HCT116 (cell line): ENCODE measurements around the gene TCP1. TPM values are rescaled to one million over a fixed set of nuclear protein-coding genes. Genes with fewer than 3 reads are reported as not detected.
A peak's percentile ranks its signal among the peaks of the same experiment; 100 is the strongest.

Experiments used
- ATAC-seq: fragments of 200-7000 bp; cut with Tn5 transposase; 2 replicates; pipeline ENCODE4 v1.9.1; 2020; ENCODE audit warnings: mild to moderate bottlenecking, moderate library complexity
- BruUV-seq: library from RNA; stranded (reverse); fragments of 400-500 nt; replicated peaks from 2 replicates; lab custom pipeline; 2021; lab: Mats Ljungman, UMichigan
- CTCF ChIA-PET: fragments of 300-600 bp; sonication (Branson Sonifier 250); formaldehyde crosslinking; loops from one replicate; lab custom pipeline; 2021; ENCODE audit warnings: antibody characterized with exemption; lab: Charles Lee
- POLR2A ChIA-PET: fragments of 300-600, 350-600 bp; sonication (Branson Sonifier 250); formaldehyde crosslinking; loops from one replicate; lab custom pipeline; 2021; ENCODE audit warnings: antibody characterized with exemption; lab: Charles Lee
- RAD21 ChIA-PET, 2 experiments: fragments of 300-600 bp; sonication (Branson Sonifier 250); formaldehyde crosslinking; loops; one replicate each; lab custom pipeline; 2023; ENCODE audit warnings: low total read pairs in 2 of 2; ENCODE audit not compliant: uncharacterized antibody in 2 of 2, unreplicated experiment in 2 of 2, low non-redundant PET in 1 of 2; lab: Charles Lee
- DNase-seq: peaks from one replicate; pipeline ENCODE4 v3.0.0-alpha.2; 2010; ENCODE audit warnings: low read depth, low spot score
- H2AFZ ChIP-seq: fragments of 200-600 bp; shearing (Covaris generic), sonication (generic); 2 replicates; pipeline ENCODE4 v1.6.1; 2017; ENCODE audit warnings: low read depth, mixed run types, mixed read lengths, antibody characterized with exemption, low read length; ENCODE audit not compliant: poor library complexity, severe bottlenecking
- H3K27ac ChIP-seq: 2 replicates; pipeline ENCODE4 v1.5.1; 2012; ENCODE audit warnings: low read depth, low read length
- H3K27me3 ChIP-seq: fragments of 200-600 bp; sonication (generic); 2 replicates; pipeline ENCODE4 v1.6.1; 2016; ENCODE audit warnings: mixed run types, low read length, mixed read lengths; ENCODE audit not compliant: insufficient read depth
- H3K36me3 ChIP-seq, 2 experiments: fragments of 200-500 bp in 1 of 2; fragments of 200-600 bp in 1 of 2; sonication (Bioruptor generic) in 1 of 2; sonication (generic) in 1 of 2; 2 replicates each; pipeline versions ENCODE4 v1.5.1 to v1.6.1; 2014 to 2016; ENCODE audit warnings: low read length in 2 of 2, inconsistent platforms in 1 of 2, mixed read lengths in 1 of 2, mixed run types in 1 of 2; ENCODE audit not compliant: insufficient read depth in 2 of 2, control insufficient read depth in 1 of 2
- H3K4me1 ChIP-seq, 2 experiments: fragments of 200-600 bp in 1 of 2; sonication (generic) in 1 of 2; 2 replicates each; pipeline versions ENCODE4 v1.5.1 to v1.6.1; 2012 to 2017; ENCODE audit warnings: low read length in 2 of 2, inconsistent platforms in 1 of 2, mild to moderate bottlenecking in 1 of 2, mixed read lengths in 1 of 2, mixed run types in 1 of 2, moderate library complexity in 1 of 2; ENCODE audit not compliant: insufficient read depth in 2 of 2, control insufficient read depth in 1 of 2
- H3K4me2 ChIP-seq: fragments of 200-600 bp; sonication (generic); 2 replicates; pipeline ENCODE4 v1.6.1; 2017; ENCODE audit warnings: mixed run types, low read length, mixed read lengths
- H3K4me3 ChIP-seq, 2 experiments: fragments of 200-600 bp in 1 of 2; sonication (generic) in 1 of 2; replicated peaks in 1 of 2; 2 replicates each; pipeline ENCODE4 v1.5.1; 2011 to 2016; ENCODE audit warnings: low read length in 2 of 2, control low read depth in 1 of 2, low read depth in 1 of 2, mild to moderate bottlenecking in 1 of 2, mixed read lengths in 1 of 2, mixed run types in 1 of 2
- H3K79me2 ChIP-seq: fragments of 200-600 bp; sonication (generic); 2 replicates; pipeline ENCODE4 v1.6.1; 2017; ENCODE audit warnings: mild to moderate bottlenecking, mixed run types, low read length, moderate library complexity, mixed read lengths; ENCODE audit not compliant: insufficient read depth
- H3K9ac ChIP-seq: fragments of 200-600 bp; sonication (generic); 2 replicates; pipeline ENCODE4 v1.6.1; 2016; ENCODE audit warnings: low read length, mixed read lengths
- H3K9me2 ChIP-seq: fragments of 200-600 bp; sonication (generic), shearing (Covaris generic); 2 replicates; pipeline ENCODE4 v1.6.1; 2017; ENCODE audit warnings: mixed run types, mild to moderate bottlenecking, moderate library complexity; ENCODE audit not compliant: insufficient read depth
- H3K9me3 ChIP-seq, 2 experiments: fragments of 200-500 bp in 1 of 2; fragments of 200-600 bp in 1 of 2; sonication (Bioruptor generic) in 1 of 2; sonication (generic) in 1 of 2; 2 replicates each; pipeline ENCODE4 v1.6.1; 2014 to 2017; ENCODE audit warnings: low read length in 2 of 2, mixed read lengths in 2 of 2, inconsistent platforms in 1 of 2, low read depth in 1 of 2, mild to moderate bottlenecking in 1 of 2, mixed run types in 1 of 2, moderate library complexity in 1 of 2; ENCODE audit not compliant: control insufficient read depth in 1 of 2, insufficient read depth in 1 of 2
- H4K20me1 ChIP-seq: fragments of 200-600 bp; sonication (generic), shearing (Covaris generic); 2 replicates; pipeline ENCODE4 v1.6.1; 2017; ENCODE audit warnings: mixed run types, mild to moderate bottlenecking, moderate library complexity; ENCODE audit not compliant: insufficient read depth
- ELF1 ChIP-seq: IDR thresholded peaks from 2 replicates; pipeline ENCODE4 v1.6.1; 2012; ENCODE audit warnings: low read depth, borderline replicate concordance
- JUND ChIP-seq: IDR thresholded peaks from 2 replicates; pipeline ENCODE4 v1.6.1; 2012
- MAX ChIP-seq: IDR thresholded peaks from 2 replicates; pipeline ENCODE4 v1.6.1; 2012
- POLR2A ChIP-seq: IDR thresholded peaks from 2 replicates; pipeline ENCODE4 v1.7.0; 2011; ENCODE audit warnings: borderline replicate concordance; ENCODE audit not compliant: insufficient read depth, insufficient read length; ENCODE audit errors: extremely low read depth
- POLR2AphosphoS5 ChIP-seq: IDR thresholded peaks from 2 replicates; pipeline ENCODE4 v1.6.1; 2011; ENCODE audit warnings: mild to moderate bottlenecking, low read depth, low read length, moderate library complexity
- RAD21 ChIP-seq: IDR thresholded peaks from 2 replicates; pipeline ENCODE4 v1.6.1; 2012; ENCODE audit warnings: low read depth, mild to moderate bottlenecking
- REST ChIP-seq: IDR thresholded peaks from 2 replicates; pipeline ENCODE4 v1.6.1; 2012; ENCODE audit warnings: low read depth
- SIN3A ChIP-seq: IDR thresholded peaks from 2 replicates; pipeline ENCODE4 v1.6.1; 2012; ENCODE audit warnings: low read depth
- SP1 ChIP-seq: IDR thresholded peaks from 2 replicates; pipeline ENCODE4 v1.6.1; 2012; ENCODE audit warnings: low read depth
- YY1 ChIP-seq: IDR thresholded peaks from 2 replicates; pipeline ENCODE4 v1.6.1; 2011; ENCODE audit warnings: low read length, low read depth, moderate library complexity, mild to moderate bottlenecking; ENCODE audit not compliant: insufficient replicate concordance; ENCODE audit errors: extremely low read depth
- ZBTB33 ChIP-seq: IDR thresholded peaks from 2 replicates; pipeline ENCODE4 v1.6.1; 2011; ENCODE audit warnings: mild to moderate bottlenecking, low read length, moderate library complexity; ENCODE audit not compliant: insufficient replicate concordance; ENCODE audit errors: extremely low read depth
- ZNF274 ChIP-seq: fragments of 200-500 bp; sonication (Bioruptor generic); IDR thresholded peaks from 2 replicates; pipeline ENCODE4 v1.6.1; 2014; ENCODE audit warnings: mild to moderate bottlenecking, low read depth, low read length, inconsistent platforms
- intact Hi-C: fragments of 100-400 bp; cut with micrococcal nuclease; formaldehyde crosslinking; loops from 2 replicates; pipeline ENCODE4 v1.10.0; 2022
- total RNA-seq: library from RNA; stranded (reverse); gene quantifications from one replicate; pipeline ENCODE4 v1.2.1, GENCODE V29; 2021; ENCODE audit not compliant: unreplicated experiment

Gene TCP1
- total RNA-seq, 1 experiment from 2014 or later, result 447 TPM

GRCh38 chr6:159790149-159790955 lies 950 bp upstream of the TCP1 start, which contains the start of gene MRPL18:
Gene MRPL18, plus strand, starts transcription at chr6:159790467. Its CDS starts 121 bp downstream, at chr6:159790588.
- H3K36me3 ChIP-seq, result peaks cover 31 to 50% of the 10 kb centered on the region in 2 experiments

More at GRCh38 chr6:159790149-159790955, 950 bp upstream of the TCP1 start, which contains the start of gene MRPL18:
- H4K20me1 ChIP-seq, result peaks cover 27% of the 10 kb centered on the region; the same call in 1 of the 2 replicates
- DNase-seq (peak; percentile 97), ATAC-seq (peak; percentile 87)
- peak within 1 kb of the TSS; percentile 88 for H3K27ac ChIP-seq
- no peak within 1 kb of the TSS for H2AFZ ChIP-seq
- RAD21 ChIA-PET, result interaction anchor here in 1 of 2 experiments (0.5 kb wide), 1 partner anchor 1483 kb away, joined by 8 read pairs; the partner anchor contains the start of gene AGPAT4
- H3K27me3 ChIP-seq, result no peaks in the 10 kb centered on the region
- H3K9ac ChIP-seq, result peak within 1 kb of the TSS; percentile 92
- H3K9me3 ChIP-seq, result no peaks in the 10 kb centered on the region
- POLR2A ChIA-PET, result interaction anchor here (0.7 to 2.0 kb wide), 15 partner anchors 9 to 196 kb away, joined by 3 to 20 read pairs (median 4); partner anchors contain the start of genes ACAT2 and WTAP
- intact Hi-C loops, result no loop called here
- peaks cover 11 to 20% of the 10 kb centered on the region in 2 experiments; a peak in 3 of 4 replicates for H3K4me1 ChIP-seq
- CTCF ChIA-PET, result interaction anchor here (1.2 to 1.6 kb wide), 2 partner anchors 73 to 136 kb away, joined by 3 to 4 read pairs; no protein-coding TSS in a partner anchor
- peak; percentile 71 for TF ChIP-seq MAX
- TF ChIP-seq ELF1, result peak; percentile 89
- peak; percentile 26 for TF ChIP-seq ZBTB33
- TF ChIP-seq YY1, result peak; percentile 81
- TF ChIP-seq REST, result no peak
- peak; percentile 31 for TF ChIP-seq POLR2A
- TF ChIP-seq SIN3A, result peak; percentile 75
- peak; percentile 98 for TF ChIP-seq SP1
- no peak for TF ChIP-seq ZNF274
- TF ChIP-seq RAD21, result no peak
- TF ChIP-seq POLR2AphosphoS5, result peak; percentile 79
- TF ChIP-seq JUND, result no peak
- TSS peak; percentile 62 for BruUV-seq
- peaks cover 90% of the 10 kb centered on the region for H3K79me2 ChIP-seq
- no peaks in the 10 kb centered on the region for H3K9me2 ChIP-seq
- H3K4me3 ChIP-seq, result peak within 1 kb of the TSS; percentile 92 to 97
- peak within 1 kb of the TSS; percentile 89 for H3K4me2 ChIP-seq
